Pancreas (tissue), 10 donors: ENCODE results near the gene XYLT2. TPM values are rescaled to one million over a fixed set of nuclear protein-coding genes. Genes with fewer than 3 reads are reported as not detected.
A peak's percentile ranks its signal among the peaks of the same experiment; 100 is the strongest.

ENCODE experiments used
- ATAC-seq, 4 donors: fragments of 200-7000 bp; cut with Tn5 transposase; one replicate each; pipeline versions ENCODE4 v1.8.0 to v1.9.1; 2020; ENCODE audit warnings: mild to moderate bottlenecking in 4 of 4, moderate library complexity in 4 of 4
- DNase-seq, 6 donors: peaks; one replicate each; pipeline ENCODE4 v3.0.0-alpha.2; 2020
- FAIRE-seq: peaks from 2 replicates; lab custom pipeline; 2012; peaks lifted over from hg19 to GRCh38; lab: Jason Lieb, UNC
- H3K27ac ChIP-seq, 4 donors: fragments of 200-600 bp; sonication (generic); 1 replicate in 3 of 4; 2 replicates in 1 of 4; pipeline versions ENCODE4 v1.5.0 to v1.8.0; 2020
- H3K27me3 ChIP-seq, 4 donors: fragments of 200-600 bp; one replicate each; pipeline ENCODE4 v1.8.0; 2021
- H3K36me3 ChIP-seq, 3 donors: fragments of 200-600 bp; sonication (generic) in 1 of 3; one replicate each; pipeline versions ENCODE4 v1.5.0 to v1.8.0; 2020 to 2021
- H3K4me1 ChIP-seq, 3 donors: fragments of 200-600 bp; one replicate each; pipeline ENCODE4 v1.8.0; 2021
- H3K4me3 ChIP-seq, 4 donors: fragments of 200-600 bp; sonication (generic) in 2 of 4; one replicate each; pipeline versions ENCODE4 v1.5.0 to v1.8.0; 2020 to 2021
- H3K9me3 ChIP-seq, 4 donors: fragments of 200-600 bp; one replicate each; pipeline ENCODE4 v1.8.0; 2021
- WGBS, 2 donors: extraction: QIAGEN DNeasy Blood & Tissue Kit; methylation state at CpG; one replicate each; pipeline ENCODE4 v1.1.7; 2013; 5-methylcytosine and 5-hydroxymethylcytosine counted together
- intact Hi-C, 3 donors: fragments of 100-400 bp; cut with DNase I; formaldehyde crosslinking; loops; one replicate each; pipeline versions ENCODE4 v1.11.1 to v1.14.2; 2022
- polyA plus RNA-seq, 2 donors: library from polyadenylated mRNA; stranded (reverse); fragments of 200-250 nt; gene quantifications; one replicate each; pipeline ENCODE4 v1.2.3, GENCODE V29; 2013
- total RNA-seq, 6 donors: library from RNA; stranded (reverse); fragmentation: NEBNext Ultra II Directional in 4 of 6; extraction: Animal tissue kit (Norgen Biotek cat#: 25700) in 4 of 6; gene quantifications; one replicate each; pipeline versions ENCODE4 v1.2.1 to v1.2.4, GENCODE V29; 2021 to 2023
- TF ChIP-seq, protein P1 (sequence below), 4 donors: fragments of 200-600 bp; sonication (generic) in 3 of 4; IDR thresholded peaks; one replicate each; pipeline versions ENCODE4 v1.5.0 to v1.8.0; 2021; ENCODE audit warnings: antibody characterized with exemption in 4 of 4
- donor health status: healthy with polysubstance abuse.
- donor health status: DM: no; HTN: no; CAD: no; lungs with moderate emphysema.
- donor health status: DM: no; HTN: no; CAD: no.
- donor health status: control.
- donor health status: control.
- donor health status: Bipolar disorder and iron deficiency.
- donor health status: DM: yes; HTN: yes; CAD: no.
- donor health status: DM: no; HTN: no; CAD: no.
- donor health status: DM: no; HTN: no; CAD: no.
- donor health status: DM: yes; HTN: yes; CAD: no.

XYLT2 gene
- total and polyA plus RNA-seq, 8 donors = 9.8 to 15.5 (median 12.6) TPM

DNA sequence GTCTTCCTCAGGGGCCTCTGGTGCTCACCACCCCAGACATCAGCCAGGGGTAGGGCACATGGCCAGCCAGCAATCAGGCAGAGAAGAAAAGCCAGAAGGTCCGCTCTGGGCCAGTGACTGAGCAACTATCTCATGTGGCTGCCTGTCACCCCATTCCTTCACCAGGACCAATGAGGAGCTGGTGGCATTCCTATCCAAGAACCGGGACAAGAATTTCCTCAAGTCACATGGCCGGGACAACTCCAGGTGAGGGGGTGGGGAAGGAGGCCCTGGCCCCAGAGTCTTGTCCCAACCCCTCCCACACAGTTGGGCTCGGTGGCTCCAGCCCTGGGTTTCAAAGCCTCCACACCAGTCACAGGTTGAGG, 9.4 kb downstream of the XYLT2 start:
- Histone ChIP-seq H3K27me3 (no peaks in the 10 kb centered on the region), H3K4me1 (no peaks in the 10 kb centered on the region), H3K36me3 (peaks cover 0 to 39% (median 10%) of the 10 kb centered on the region in 3 donors), H3K4me3 (no peak overlapping the region), H3K27ac (no peak overlapping the region), H3K9me3 (no peaks in the 10 kb centered on the region)
- TF ChIP-seq, protein P1, sequence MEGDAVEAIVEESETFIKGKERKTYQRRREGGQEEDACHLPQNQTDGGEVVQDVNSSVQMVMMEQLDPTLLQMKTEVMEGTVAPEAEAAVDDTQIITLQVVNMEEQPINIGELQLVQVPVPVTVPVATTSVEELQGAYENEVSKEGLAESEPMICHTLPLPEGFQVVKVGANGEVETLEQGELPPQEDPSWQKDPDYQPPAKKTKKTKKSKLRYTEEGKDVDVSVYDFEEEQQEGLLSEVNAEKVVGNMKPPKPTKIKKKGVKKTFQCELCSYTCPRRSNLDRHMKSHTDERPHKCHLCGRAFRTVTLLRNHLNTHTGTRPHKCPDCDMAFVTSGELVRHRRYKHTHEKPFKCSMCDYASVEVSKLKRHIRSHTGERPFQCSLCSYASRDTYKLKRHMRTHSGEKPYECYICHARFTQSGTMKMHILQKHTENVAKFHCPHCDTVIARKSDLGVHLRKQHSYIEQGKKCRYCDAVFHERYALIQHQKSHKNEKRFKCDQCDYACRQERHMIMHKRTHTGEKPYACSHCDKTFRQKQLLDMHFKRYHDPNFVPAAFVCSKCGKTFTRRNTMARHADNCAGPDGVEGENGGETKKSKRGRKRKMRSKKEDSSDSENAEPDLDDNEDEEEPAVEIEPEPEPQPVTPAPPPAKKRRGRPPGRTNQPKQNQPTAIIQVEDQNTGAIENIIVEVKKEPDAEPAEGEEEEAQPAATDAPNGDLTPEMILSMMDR (IDR thresholded peaks at IDR 0.05) = no peak
- DNase-seq (peak in 1 of 6 donors; percentile 8), FAIRE-seq (no peak), ATAC-seq (no peak)
- intact Hi-C loops = loop anchor here in 1 of 3 donors (10.0 kb wide), 1 partner anchor 269 kb away; no protein-coding TSS in a partner anchor
- WGBS, 2 donors = 81 to 85% methylated on average over 4 of the region's 4 CpGs

DNA sequence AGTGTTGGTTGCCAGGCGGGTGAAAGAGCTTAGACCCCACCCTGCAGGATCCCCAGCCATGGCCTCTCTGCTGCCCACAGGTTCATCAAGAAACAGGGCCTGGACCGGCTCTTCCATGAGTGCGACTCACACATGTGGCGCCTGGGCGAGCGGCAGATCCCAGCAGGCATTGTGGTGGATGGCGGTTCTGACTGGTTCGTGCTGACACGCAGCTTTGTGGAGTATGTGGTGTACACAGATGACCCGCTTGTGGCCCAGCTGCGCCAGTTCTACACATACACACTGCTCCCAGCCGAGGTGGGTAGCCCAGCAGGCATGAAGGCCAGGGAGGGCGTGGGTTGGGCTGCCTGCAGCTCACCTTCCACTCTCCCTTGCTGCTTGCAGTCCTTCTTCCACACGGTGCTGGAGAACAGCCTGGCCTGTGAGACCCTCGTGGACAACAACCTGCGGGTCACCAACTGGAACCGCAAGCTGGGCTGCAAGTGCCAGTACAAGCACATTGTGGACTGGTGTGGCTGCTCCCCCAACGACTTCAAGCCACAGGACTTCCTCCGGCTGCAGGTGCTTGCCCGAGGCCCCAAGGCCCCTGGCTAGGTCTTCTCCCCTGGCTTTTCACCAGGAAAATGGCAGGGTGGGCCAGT, 9.9 kb downstream of the XYLT2 start:
- no peak for ATAC-seq
- FAIRE-seq = no peak
- no peaks in the 10 kb centered on the region for H3K4me1 ChIP-seq
- intact Hi-C loops = loop anchor here in 1 of 3 donors (10.0 kb wide), 1 partner anchor 269 kb away; no protein-coding TSS in a partner anchor
- H3K27ac ChIP-seq = no peak overlapping the region
- no peaks in the 10 kb centered on the region for H3K9me3 ChIP-seq
- TF ChIP-seq, protein P1 (IDR thresholded peaks at IDR 0.05) = no peak
- H3K36me3 ChIP-seq = peaks cover 0 to 39% (median 10%) of the 10 kb centered on the region in 3 donors
- DNase-seq = peak in 1 of 6 donors; percentile 10
- WGBS, 2 donors = 91 to 92% methylated on average over 20 of the region's 20 CpGs
- H3K27me3 ChIP-seq = no peaks in the 10 kb centered on the region
- no peak overlapping the region for H3K4me3 ChIP-seq

DNA sequence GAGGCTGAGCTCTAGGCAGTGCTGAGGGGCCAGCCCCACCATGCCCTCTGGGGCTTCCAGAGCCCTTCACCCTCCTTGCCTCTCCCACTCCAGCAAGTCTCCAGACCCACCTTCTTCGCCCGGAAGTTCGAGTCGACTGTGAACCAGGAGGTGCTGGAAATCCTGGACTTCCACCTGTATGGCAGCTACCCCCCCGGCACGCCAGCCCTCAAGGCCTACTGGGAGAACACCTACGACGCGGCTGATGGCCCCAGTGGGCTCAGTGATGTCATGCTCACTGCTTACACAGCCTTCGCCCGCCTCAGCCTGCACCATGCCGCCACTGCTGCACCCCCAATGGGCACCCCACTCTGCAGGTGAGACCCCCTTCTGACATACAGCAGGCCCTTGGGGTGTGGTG, 10.5 kb downstream of the XYLT2 start:
- intact Hi-C loops = loop anchor here in 1 of 3 donors (10.0 kb wide), 1 partner anchor 268 kb away; no protein-coding TSS in a partner anchor
- no peaks in the 10 kb centered on the region for H3K9me3 ChIP-seq
- ATAC-seq = no peak
- no peak overlapping the region for H3K4me3 ChIP-seq
- peaks cover 0 to 39% (median 10%) of the 10 kb centered on the region in 3 donors for H3K36me3 ChIP-seq
- H3K4me1 ChIP-seq = no peaks in the 10 kb centered on the region
- TF ChIP-seq, protein P1 (IDR thresholded peaks at IDR 0.05) = no peak
- FAIRE-seq = no peak
- no peaks in the 10 kb centered on the region for H3K27me3 ChIP-seq
- H3K27ac ChIP-seq = no peak overlapping the region
- 91 to 95% methylated on average over 12 of the region's 12 CpGs for WGBS, 2 donors
- peak in 2 of 6 donors; percentile 9 to 59 for DNase-seq

DNA sequence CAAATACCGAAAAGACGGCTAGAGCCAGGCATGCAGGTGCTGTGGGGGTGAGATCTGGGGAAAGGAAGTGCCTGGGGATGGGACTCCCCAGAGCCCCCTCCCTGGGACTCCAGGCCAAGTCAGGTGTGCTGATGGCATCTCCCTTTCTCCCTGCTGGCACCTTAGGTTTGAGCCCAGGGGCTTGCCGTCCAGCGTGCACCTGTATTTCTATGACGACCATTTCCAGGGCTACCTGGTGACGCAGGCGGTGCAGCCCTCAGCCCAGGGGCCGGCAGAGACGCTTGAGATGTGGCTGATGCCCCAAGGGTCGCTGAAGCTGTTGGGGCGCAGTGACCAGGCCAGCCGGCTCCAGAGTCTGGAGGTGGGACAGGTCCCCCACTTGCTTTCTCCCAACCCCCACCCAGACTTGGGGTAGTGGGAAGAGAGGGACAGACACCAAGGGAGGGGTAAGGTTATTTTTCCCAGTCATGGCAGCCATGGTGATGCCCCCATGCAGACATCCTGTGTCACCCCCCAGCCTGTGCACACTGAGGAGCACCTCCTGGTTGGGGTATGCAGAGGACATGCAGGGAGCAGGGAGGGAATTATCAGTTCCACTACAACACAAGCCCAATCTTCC, 11.1 kb downstream of the XYLT2 start:
- H3K36me3 ChIP-seq = peaks cover 0 to 39% (median 10%) of the 10 kb centered on the region in 3 donors
- no peak overlapping the region for H3K4me3 ChIP-seq
- WGBS, 2 donors = 94 to 95% methylated on average over 12 of the region's 12 CpGs
- DNase-seq (peak in 1 of 6 donors; percentile 8), FAIRE-seq (no peak), ATAC-seq (no peak)
- no peaks in the 10 kb centered on the region for H3K9me3 ChIP-seq
- no peak overlapping the region for H3K27ac ChIP-seq
- no peaks in the 10 kb centered on the region for H3K4me1 ChIP-seq
- TF ChIP-seq, protein P1 (IDR thresholded peaks at IDR 0.05) = no peak
- intact Hi-C loops = loop anchor here in 1 of 3 donors (10.0 kb wide), 1 partner anchor 268 kb away; no protein-coding TSS in a partner anchor
- no peaks in the 10 kb centered on the region for H3K27me3 ChIP-seq
